A204.1 (cell line): ENCODE data around the gene ANKRD11.
"Not testable (repeated sequence)": the region's sequence is repeated elsewhere in the genome, so short reads cannot be mapped to it uniquely, and the experiment has no call there.

ENCODE experiments used
- FAIRE-seq: peaks from 2 replicates; lab custom pipeline; 2012; peaks lifted over from hg19 to GRCh38; lab: Jason Lieb, UNC

ANKRD11 gene

DNA sequence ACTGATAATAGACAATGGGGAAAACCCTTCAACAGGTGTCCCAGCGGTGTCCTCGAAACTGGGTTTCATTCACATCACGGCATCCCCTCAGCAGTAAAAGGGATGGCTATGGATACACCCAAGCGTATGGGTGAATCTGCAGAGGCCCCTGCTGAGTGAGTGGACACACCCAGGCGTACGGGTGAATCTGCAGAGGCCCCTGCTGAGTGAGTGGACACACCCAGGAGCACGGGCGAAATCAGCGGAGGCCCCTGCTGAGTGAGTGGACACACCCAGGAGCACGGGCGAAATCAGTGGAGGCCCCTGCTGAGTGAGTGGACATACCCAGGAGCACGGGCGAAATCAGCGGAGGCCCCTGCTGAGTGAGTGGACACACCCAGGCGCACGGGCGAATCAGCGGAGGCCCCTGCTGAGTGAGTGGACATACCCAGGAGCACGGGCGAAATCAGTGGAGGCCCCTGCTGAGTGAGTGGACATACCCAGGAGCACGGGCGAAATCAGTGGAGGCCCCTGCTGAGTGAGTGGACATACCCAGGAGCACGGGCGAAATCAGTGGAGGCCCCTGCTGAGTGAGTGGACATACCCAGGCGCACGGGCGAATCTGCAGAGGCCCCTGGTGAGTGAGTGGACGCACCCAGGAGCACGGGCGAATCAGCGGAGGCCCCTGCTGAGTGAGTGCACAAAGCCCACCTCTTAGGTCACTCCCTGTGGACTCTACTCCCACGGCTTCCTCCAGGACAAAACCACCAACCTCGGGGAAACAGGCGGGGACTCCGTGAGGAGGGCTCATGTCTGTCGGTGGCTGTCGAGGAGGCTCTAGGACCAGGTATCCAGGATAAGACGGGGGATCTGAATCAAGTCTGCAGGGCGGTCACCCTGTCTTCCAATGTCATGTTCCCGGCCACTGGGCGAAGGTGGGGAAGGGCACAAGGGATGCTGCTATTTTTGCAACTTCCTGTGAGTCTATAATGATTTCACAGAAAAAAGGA lies 161.7 kb downstream of the ANKRD11 start:
- FAIRE-seq = not testable (repeated sequence)

DNA sequence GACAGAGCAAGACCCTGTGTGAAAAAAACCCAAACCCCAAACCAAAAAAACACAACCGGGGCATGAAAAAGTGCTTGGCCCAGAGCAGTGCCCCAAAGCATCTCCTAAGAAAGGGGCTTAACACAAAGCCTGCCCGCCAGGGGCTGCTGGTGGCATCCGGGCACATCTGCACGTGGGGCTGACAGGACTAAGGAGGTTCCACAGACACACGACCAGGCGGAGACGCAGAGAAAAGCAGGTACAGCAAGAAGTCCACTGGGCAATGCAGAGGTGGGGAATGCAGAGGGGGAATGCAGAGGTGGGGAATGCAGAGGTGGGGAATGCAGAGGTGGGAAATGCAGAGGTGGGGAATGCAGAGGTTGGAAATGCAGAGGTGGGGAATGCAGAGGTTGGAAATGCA lies 163.6 kb downstream of the ANKRD11 start:
- FAIRE-seq = no peak

DNA sequence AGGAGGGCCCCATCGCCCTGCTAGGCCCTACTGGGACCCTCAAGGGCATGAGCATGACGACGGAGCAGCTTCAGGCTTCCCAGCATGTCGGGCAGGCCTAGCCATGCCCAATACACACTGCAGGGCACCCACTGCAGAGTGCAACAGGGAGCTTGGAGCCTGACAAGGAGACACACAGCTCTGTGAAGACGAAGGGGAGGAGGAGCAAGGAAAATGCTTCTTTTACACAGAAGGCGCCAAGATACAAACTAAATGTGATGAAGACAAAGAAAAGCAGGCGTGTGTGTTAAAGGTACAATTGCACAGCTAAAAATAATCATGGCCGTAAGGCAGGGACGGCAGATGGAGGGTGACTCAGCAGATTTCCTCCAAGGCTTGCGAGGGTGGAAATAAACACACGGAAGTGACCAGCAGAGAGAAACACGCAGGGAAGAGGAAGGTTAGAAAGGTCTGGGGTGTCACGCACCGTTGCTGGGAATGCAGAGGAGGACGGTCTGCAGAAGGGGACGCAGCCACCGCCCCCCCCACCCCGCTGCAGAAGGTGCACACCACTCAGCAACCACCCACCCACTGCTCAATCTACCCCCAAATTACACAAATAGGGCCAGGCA lies 164.4 kb downstream of the ANKRD11 start:
- FAIRE-seq = no peak

DNA sequence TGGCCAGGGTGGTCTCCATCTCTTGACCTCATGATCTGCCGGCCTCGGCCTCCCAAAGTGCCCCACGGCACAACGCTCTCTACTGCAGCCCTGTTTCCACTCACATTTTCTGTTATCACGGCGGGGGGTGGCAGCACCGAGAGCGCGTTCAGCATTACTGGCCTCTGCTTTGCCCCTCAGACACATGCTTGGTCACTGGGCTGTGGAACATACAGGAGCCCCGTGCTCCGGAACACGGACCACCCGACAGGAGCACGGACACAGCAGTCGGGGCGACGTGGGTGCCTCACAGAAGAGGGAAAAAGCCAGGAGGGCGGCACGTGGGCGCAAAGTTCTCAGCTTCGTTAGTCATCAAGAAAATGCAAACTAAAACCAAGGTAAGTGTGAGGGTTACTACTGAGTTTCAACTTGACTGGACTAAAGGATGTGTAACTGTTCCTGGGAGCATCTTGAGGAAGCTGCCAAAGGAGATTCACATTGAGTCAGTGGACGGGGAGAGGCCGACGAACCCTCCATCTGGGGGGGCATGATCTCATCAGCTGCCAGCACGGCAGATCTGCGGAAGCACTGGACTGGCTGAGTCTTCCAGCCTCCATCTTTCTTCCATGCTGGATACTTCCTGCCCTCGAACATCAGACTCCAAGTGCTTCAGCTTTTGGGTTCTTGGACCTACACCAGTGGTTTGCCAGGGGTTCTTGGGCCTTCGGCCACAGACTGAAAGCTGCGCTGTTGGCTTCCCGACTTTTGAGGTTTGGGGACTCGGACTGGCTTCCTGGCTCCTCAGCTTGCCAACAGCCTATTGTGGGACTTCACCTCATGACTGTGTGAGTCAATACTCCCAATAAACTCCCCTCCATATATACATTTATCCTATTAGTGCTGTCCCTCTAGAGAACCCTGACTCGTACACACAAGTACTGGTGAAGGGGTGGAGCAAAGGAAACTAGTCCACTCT lies 166.0 kb downstream of the ANKRD11 start:
- FAIRE-seq = no peak

DNA sequence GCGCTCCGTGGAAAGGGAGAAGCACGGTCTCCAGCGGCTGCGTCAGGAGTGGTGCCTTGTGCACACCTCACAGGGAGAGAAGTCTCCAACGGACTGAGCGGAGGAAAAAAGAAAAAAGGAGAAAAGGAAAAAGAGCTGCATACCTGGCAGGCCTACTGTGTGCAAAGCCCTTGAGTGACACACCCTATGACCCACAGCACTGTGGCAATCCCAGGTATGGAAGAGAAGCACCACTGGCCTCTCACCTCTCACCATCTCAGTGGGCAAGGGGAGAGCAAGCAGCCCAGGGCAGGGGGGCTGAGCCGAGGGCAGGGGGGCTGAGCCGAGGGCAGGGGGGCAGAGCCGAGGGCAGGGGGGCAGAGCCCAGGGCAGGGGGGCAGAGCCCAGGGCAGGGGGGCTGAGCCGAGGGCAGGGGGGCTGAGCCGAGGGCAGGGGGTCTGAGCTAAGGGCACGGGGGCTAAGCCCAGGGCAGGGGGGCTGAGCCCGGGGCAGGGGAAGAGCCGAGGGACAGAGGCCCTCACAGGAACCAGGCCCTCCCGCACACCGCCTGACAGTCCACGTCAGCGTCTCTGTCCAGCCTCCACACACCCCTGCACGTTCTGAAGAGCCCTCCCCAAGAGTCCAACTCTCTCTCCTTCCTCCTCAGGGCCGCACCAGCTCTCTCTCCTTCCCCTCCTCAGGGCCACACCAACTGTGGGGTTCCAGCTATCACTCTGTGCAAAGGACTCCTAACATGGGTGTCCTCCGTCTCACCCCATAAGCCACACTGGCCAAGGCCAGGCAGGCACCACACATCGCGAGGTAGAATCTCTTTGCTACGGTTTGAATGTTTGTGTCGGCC lies 167.0 kb downstream of the ANKRD11 start:
- FAIRE-seq = no peak

DNA sequence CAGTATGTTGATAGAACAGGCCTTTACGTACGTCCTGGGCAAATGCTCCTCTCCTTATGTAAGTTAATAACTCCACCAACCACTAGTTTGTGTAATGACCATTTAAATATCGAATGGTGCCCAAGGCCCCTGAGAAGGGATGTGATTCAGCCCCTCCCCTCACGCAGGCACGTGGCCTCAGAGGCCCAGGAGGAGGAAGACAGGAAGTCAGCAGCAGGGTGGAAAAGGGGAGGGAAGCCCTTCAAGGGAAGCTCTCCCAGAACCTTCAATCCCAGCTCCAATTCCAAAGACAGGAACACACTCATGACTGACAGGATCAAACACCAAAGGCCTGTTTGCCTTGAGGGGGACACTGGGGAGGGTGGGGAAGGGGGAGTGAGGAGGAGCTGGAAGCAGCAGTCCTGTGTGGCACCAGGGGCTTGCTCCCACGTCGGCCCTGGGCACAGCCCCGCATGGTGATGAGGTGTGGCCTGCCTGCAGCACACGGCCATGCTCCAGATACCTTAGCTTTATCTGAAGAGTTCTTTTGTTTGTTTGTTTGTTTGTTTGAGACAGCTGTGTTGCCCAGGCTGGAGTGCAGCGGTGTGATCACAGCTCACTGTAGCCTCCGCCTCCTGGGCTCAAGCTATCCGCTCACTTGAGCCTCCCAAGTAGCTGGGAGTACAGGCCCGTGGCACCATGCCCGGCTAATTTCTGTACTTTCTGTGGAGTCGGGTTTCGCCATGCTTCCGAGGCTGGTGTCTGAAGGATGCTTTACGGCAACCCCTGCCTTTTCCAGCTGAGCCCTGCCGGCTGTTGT lies 167.8 kb downstream of the ANKRD11 start:
- no peak for FAIRE-seq

DNA sequence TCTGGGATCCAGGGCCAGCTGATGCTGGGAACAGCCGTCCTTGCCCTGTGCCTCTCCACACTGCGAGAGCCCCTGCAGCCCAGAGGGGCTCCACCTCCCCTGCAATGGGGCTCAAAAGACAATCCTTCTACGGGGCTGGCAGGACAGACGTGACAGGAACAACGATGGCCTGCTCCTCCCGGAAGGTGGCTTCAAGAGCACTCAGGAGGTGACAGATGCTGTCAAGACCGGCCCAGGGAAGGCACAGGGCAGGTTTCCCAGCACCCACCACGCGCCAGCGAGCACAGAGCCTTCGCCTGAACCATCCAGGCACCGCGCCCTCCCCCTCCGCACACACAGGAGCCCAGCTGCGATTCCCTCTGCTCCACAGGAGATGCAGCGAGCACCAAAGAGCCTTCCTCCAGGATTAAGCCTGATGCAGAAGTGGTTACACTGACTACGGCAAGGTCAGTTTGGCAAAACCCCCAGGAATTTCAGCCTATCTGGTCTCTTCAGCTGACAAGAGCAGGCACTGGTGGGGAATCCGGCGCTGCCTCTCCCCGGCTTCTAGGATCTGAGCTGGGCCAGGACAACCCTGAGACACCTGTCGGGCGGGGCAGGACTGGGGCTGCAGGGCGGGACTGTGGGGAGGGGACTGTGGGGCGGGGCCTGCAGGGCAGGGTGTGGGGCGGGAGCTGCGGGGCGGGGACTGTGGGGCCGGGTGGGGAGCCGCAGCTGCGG lies 169.4 kb downstream of the ANKRD11 start:
- no peak for FAIRE-seq

DNA sequence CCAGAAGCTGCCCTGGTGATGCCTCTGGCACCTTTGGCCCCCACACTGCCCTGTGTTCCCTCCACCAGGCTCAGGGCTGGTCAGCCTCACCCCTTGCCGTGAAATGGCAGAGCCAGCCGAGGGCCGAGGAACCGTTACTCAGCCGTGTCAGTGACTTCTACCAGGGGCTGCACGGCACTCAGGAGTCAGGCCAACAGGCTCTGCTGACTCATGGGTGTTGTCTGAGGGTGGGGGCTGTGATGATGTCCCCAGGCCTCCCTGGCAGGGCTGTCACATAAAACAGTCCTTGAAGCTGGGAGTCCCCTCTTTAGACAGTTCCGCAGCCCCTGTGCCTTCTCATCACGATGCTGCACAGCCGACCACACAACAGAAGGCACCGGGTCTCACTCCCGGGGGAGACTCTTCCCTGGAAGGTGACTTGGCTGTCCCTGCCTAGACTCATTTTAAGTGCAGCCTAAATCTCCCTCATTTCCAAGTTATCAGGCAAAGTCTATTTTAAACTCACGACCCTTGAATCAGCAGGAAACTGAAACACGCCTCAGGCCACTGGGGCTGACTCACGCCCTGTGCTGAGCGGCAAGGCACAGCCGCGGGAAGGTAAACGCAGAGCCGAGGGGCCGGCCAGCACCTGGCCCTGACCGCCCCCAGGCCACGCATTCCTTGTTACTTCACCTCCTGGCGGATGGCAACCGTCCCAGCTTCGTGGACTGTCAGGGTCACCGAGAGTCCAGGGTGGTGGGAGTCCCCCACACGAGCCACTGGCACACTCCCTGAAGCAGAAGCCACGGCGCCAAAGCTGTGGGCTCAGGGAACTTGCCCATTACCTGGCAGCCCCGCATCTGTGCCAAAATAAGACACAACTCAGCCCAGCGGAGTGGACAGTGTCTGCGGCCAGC lies 170.2 kb downstream of the ANKRD11 start:
- no peak for FAIRE-seq

DNA sequence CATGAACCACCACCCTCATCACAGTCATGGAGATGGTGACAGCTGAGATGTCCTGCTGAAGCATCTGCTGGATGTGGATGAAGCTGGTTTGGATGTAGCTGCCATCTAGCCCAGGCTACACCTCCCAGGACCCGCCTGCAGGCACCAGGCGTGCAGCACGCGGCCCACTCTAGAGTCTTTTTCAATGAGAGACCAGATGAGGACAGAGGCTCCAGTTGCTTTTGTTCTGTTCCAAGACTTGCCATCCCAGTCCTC lies 170.8 kb downstream of the ANKRD11 start:
- no peak for FAIRE-seq

DNA sequence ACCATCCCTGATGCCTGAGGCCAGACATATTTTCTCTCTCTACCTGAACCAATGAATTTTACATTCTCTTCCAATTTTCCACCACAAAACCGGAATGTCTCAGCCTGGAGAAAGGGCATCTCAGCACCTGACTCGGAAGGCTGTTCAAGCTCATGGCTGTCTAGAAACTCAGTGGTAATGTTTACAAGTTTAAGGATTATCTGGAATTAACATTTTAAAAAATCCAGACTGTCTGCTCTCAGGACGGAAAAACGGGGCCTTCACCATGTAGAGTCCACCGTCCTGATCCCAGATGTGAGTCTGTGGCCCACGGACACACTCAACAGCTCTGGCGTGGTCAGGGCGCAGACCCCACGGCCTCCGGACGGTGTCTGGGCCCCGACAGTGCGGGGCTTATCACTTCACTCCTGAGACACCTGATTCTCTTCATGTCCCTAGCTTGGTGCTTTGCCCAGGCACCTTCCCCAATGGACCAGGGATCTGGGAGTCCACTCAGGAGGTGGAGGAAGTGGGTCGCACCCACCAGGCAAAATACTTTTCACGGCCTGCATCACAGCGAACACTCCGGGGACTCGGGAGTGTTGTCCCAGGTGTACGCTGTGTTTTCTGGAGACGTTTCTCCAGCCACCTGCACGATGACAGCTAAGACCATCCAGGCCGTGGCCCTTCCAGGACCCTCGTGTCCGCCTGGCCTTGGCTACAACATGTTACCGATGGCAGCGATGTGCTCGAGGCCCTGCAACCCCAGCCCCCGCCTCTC lies 171.3 kb downstream of the ANKRD11 start:
- FAIRE-seq = no peak

DNA sequence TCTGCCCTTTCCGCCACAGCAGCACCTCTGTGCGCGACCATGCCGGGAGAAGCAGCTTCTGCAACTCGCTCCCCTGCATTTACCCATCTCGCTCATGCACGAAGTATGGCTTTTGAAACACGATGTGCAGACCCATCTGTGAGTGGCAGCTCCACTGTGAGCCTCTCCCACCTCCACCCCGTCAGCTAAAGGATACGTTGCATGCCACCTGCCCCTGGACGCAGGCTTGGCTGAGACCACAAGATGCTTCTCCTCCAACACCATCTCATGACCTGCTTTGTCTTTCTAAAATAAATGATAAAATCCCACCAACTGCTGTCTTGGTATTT lies 172.0 kb downstream of the ANKRD11 start:
- FAIRE-seq = no peak

DNA sequence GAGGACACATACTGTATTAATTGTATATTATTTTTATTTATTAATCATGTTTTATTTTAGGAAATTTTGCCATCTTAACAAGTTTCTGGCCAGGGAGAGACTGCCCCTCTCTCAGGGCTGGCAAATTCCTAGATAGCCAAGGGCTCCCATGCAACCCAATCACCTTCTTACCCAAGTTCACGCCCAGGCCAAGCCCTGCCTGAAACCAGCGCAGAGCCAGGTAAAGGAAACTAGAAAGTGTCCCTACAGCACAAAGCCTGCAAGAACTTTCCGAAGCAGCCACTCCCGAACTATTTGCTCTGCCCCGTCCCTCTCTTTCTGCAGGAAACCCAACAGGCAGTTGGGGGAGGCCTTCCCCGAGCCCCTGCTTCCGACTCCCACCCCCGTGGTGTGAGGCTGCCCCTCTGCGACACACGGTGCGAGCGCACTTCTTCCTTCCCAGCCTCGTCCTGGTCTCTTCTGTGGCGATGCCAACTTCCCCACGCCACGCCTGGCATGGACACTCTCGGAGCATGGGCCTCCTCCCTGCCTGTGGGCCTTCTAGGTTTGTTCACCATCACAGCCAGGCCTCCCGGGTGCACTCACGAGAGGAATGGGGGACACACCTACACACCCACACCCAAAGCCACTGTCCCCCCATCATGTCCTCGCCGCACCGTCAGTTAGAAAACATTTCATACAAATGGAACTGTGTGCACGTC lies 172.5 kb downstream of the ANKRD11 start:
- no peak for FAIRE-seq

DNA sequence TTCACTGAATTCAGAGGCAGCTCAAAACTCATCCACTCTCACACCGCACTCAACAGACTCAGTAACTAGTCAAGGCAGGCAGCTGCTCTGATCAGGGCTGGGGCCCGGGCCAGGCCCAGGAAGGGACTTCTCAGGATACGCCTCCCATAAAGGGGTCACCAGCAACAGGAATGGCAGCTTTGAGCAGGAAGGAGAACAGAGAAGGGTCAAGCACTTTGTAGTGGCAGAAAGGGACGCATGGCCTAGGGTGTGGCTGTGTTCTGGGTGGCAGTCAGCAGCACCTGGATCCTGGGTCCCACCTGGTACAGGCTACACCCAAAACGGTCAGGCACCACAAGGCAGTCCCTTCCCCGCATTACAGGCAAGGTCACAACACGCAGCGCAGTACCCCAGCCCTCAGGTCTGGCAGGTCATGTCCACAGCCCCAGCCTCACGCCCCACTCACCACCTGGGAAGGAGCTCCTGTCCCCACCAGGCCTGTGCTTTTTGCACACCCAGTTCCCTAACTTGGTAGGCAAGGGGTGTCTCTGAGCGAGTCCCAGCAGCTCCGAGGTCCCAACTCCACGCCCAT lies 173.2 kb downstream of the ANKRD11 start:
- no peak for FAIRE-seq

DNA sequence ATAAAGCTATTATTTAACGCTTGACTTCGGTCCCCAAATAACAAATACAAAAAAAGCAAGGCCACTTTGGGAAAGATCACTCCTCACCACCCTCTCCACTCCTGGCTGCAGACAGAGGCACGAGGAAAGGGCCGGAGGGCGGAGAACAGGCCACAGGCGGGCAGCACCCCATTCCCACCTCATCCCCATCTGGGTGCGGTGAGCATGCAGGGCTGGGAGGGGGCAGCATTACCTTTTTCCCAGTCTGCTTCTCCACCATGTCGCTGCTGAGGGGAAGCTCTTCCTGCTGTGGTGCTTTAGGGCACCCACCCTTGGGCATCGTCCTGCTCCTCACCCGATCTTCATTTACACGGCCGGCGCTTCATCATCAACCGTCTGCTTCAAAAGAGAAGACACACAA lies 173.7 kb downstream of the ANKRD11 start:
- FAIRE-seq = no peak

DNA sequence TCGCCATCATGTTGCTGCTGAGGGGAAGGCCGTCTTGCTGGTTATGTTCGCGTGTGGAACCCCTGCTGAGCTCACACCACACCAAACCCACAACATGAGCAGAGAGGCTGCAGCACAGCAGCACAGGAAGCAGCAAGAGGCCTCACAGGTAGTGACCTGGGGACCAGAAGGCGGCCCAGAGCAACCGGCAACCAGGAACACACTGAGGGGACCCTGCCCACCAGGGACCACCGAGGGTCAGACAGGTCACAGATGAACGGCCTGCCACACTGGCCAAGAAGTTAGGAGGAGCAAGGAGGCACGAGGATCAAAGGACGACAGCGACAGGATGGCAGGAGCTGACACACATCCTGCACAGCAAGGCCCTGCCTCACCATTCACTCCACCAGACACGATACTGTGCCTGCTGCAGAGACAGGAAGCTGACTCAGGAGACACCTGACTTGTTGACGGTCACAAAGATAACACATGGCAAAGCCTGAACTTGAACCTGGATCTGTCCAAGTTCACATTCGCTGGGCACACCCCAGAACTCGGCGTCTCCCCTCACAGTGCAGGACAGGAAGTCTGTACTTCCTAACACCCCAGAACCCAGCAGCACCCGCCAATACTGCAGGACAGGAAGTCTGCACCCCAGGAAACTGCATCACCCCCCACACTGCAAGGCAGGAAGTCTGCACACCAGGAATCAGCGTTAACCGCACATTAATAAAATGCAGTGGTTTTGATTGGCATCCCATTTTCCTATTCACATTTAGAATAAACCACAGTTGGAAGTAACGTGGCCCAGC lies 174.4 kb downstream of the ANKRD11 start:
- FAIRE-seq = no peak

DNA sequence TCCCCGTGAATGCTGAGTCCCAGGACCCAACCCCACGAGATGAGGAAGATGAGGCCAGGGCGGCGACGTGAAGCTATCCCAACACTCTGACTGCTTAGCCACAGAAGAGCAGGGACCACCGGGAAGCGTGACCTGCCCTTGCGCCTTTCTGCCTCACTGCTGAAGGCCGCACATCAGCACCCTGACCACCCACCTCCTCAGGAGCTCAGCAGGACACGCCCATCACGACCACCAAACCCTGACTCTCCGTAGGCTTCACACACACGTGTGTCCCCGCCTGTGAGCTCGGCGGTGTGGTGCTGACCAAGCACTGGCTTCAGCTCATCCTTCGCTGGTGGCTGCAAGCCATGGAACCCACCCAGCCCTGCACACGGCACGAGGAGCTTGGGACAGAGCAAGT lies 175.1 kb downstream of the ANKRD11 start:
- no peak for FAIRE-seq

DNA sequence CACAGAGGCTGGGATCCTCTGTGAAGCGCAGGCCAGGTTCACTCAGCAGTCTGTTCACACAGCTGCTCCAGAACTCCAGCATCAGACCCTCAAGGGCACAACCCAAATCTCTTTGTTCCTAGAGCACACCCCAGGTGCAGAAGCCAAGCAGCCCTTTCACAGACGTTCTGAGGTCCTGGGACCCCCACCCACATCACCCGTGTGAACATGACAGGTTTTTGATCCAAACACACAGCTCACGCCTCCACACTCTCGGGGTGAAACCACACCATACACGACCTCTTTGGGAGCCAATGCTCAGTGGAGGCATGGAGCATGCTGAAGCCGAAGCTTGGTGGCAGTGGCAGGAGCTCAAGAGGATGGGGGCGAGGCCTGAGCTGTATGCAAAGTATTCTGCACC lies 175.5 kb downstream of the ANKRD11 start:
- no peak for FAIRE-seq
